BLaER1 treated with 17β-estradiol and CSF1 and Interleukin-3, amounts not matched to agents 10 nM and 100 nM (cell line): ENCODE measurements around the gene GABRB1.
"Not testable (repeated sequence)": the region's sequence is repeated elsewhere in the genome, so short reads cannot be mapped to it uniquely, and the experiment has no call there.

Experiments
- H3K27ac ChIP-seq, 11 experiments: shearing (Covaris generic); formaldehyde crosslinking; 2 replicates each; pipeline ENCODE4 v1.8.1; 2022
- H3K27me3 ChIP-seq, 11 experiments: shearing (Covaris generic); formaldehyde crosslinking; 2 replicates each; pipeline ENCODE4 v1.8.1; 2022
- H3K36me3 ChIP-seq, 11 experiments: shearing (Covaris generic); formaldehyde crosslinking; 2 replicates each; pipeline ENCODE4 v1.8.1; 2022
- H3K4me1 ChIP-seq, 10 experiments: shearing (Covaris generic); formaldehyde crosslinking; 2 replicates each; pipeline ENCODE4 v1.8.1; 2022
- H3K4me2 ChIP-seq, 11 experiments: shearing (Covaris generic); formaldehyde crosslinking; 2 replicates each; pipeline ENCODE4 v1.8.1; 2022
- H3K4me3 ChIP-seq, 10 experiments: shearing (Covaris generic); formaldehyde crosslinking; 2 replicates each; pipeline ENCODE4 v1.8.1; 2022
- H3K9ac ChIP-seq, 11 experiments: shearing (Covaris generic); formaldehyde crosslinking; 2 replicates each; pipeline ENCODE4 v1.8.1; 2022
- H3K9me3 ChIP-seq, 11 experiments: shearing (Covaris generic); formaldehyde crosslinking; replicated peaks in 1 of 11; 2 replicates each; pipeline ENCODE4 v1.8.1; 2022
- H4K20me1 ChIP-seq, 11 experiments: shearing (Covaris generic); formaldehyde crosslinking; 2 replicates each; pipeline ENCODE4 v1.8.1; 2022
- Cebpa-rat ChIP-seq, 11 experiments: shearing (Covaris generic); IDR thresholded peaks; 2 replicates each; pipeline ENCODE4 v1.8.1; 2022

Gene GABRB1

DNA sequence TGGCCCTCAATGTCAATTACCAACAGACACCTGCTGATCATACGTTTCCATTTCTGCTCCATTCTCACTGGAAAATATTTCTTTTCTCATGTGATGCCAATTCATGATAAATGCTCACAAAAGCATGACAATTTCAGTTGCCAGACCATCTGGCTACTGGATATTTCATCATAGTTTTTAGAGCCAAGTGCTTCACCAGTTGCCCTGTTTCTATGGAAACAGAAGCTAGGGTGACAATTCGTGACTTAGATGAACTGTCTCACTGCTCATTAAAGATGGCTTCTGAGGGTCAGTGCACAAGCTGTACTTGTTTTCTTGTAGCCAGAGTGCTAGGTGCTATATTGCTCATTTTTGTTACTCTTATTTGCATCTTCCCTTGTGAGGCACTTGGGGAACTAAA lies 247.3 kb downstream of the GABRB1 start:
- H3K9ac ChIP-seq = no peak overlapping the region
- no peak overlapping the region for H3K4me3 ChIP-seq
- TF ChIP-seq Cebpa-rat (IDR thresholded peaks at IDR 0.05) = no peak
- H3K27ac ChIP-seq = no peak overlapping the region
- H4K20me1 ChIP-seq = no peaks in the 10 kb centered on the region
- peaks cover 14 to 21% (median 16%) of the 10 kb centered on the region in 10 experiments for H3K4me1 ChIP-seq
- peaks cover 0 to 5% (median 2%) of the 10 kb centered on the region in 11 experiments; a peak in 6 of 22 replicates for H3K9me3 ChIP-seq
- peak overlapping the region in 2 of 11 experiments; percentile 10 to 26; a peak in 3 of 22 replicates for H3K4me2 ChIP-seq
- no peaks in the 10 kb centered on the region for H3K27me3 ChIP-seq
- H3K36me3 ChIP-seq = no peaks in the 10 kb centered on the region

DNA sequence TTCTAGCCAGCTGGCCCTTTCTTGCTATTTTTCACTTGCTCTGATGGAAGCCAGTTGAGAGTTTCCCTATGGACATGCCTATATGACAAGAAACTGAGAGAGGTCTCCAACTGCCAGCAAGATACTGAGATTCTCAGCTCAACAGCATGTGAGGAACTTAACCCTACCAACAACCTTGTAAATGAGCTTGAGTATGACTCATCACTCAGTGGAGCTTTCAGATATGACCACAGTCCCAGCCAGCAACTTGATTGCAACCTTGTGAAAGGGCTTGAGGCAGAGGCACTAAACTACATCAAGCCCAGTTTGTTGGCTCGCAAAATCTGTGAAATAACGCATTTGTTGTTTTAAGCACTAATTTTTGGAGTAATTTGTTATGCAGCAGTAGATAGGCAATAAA lies 256.4 kb downstream of the GABRB1 start:
- Histone ChIP-seq H3K27me3 (no peaks in the 10 kb centered on the region), H3K4me3 (no peak overlapping the region), H4K20me1 (no peaks in the 10 kb centered on the region), H3K36me3 (no peaks in the 10 kb centered on the region), H3K4me1 (peaks cover 0 to 7% (median 0%) of the 10 kb centered on the region in 10 experiments; a peak in 3 of 20 replicates), H3K4me2 (0 out of 22 replicates have a peak overlapping the region, but pooled peaks of 2 of the 11 experiments have one; percentile 18 to 40), H3K9ac (no peak overlapping the region), H3K9me3 (peaks cover 0 to 9% (median 5%) of the 10 kb centered on the region in 11 experiments; a peak in 7 of 22 replicates), H3K27ac (no peak overlapping the region)
- no peak for TF ChIP-seq Cebpa-rat (IDR thresholded peaks at IDR 0.05)

DNA sequence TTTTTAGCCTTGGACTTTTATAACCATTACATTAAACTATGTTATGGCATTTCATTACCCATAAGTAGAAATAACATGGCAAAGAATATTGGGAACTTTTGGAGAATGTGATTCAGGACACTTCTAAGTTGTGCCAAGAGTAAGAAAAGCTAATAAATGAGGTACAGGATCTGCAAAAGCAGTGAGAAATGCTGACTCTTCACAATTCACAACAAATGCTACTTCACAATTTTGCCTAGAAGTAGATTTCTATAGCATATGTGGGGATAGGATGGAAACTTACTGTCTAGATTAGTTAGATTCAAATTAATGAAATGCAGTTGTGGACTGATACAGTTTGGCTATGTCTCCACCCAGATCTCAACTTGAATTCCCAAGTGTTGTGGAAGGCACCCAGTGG lies 258.4 kb downstream of the GABRB1 start:
- peaks cover 0 to 7% (median 5%) of the 10 kb centered on the region in 11 experiments; a peak in 12 of 22 replicates for H3K9me3 ChIP-seq
- H3K4me1 ChIP-seq = peaks cover 0 to 7% (median 0%) of the 10 kb centered on the region in 10 experiments; a peak in 3 of 20 replicates
- H3K4me3 ChIP-seq = no peak overlapping the region
- no peaks in the 10 kb centered on the region for H3K36me3 ChIP-seq
- no peaks in the 10 kb centered on the region for H4K20me1 ChIP-seq
- TF ChIP-seq Cebpa-rat (IDR thresholded peaks at IDR 0.05) = no peak
- no peak overlapping the region for H3K9ac ChIP-seq
- H3K27ac ChIP-seq = no peak overlapping the region
- no peaks in the 10 kb centered on the region for H3K27me3 ChIP-seq
- no peak overlapping the region for H3K4me2 ChIP-seq

DNA sequence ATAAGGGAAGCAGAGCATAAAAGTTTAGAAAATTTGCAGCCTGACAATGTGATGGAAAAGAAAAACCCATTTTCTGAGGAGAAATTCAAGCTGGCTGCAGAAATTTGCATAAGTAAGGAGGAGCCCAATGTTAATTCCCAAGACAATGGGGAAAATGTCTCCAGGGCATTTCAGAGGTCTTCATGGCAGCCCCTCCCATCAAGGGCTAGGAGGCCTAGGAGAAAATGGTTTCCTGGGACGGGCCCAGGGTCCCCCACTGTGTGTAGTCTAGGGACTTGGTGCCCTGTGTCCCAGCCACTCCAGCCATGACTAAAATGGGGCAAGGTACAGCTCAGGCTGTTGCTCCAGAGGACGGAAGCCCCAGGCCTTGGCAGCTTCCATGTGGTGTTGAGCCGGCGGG lies 259.5 kb downstream of the GABRB1 start:
- not testable (repeated sequence) for H3K27ac ChIP-seq, H3K9ac ChIP-seq, H3K36me3 ChIP-seq, H3K4me1 ChIP-seq, H3K4me3 ChIP-seq, H4K20me1 ChIP-seq, H3K4me2 ChIP-seq, H3K27me3 ChIP-seq, H3K9me3 ChIP-seq

DNA sequence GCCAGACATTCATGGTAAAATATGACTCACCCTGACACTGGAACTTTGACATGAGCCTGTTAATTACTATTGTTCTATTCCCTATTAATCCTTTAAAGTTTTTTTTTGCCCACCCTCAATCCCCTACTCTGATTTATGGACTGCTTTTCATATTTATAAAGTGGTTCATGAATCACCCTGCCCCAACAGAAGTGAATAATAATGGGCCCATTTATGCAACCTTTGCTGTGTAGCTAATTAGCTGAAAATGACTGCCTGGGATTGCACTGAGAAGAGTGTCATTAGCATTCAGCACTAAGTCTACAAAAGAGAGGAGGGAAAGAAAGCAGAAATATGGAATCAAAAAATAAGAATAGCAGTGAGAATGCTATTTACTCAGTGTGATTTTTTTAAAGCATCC lies 277.8 kb downstream of the GABRB1 start:
- no peaks in the 10 kb centered on the region for H3K36me3 ChIP-seq
- no peaks in the 10 kb centered on the region for H3K27me3 ChIP-seq
- no peaks in the 10 kb centered on the region for H3K9me3 ChIP-seq
- H3K4me2 ChIP-seq = no peak overlapping the region
- H4K20me1 ChIP-seq = no peaks in the 10 kb centered on the region
- no peak overlapping the region for H3K4me3 ChIP-seq
- no peak overlapping the region for H3K9ac ChIP-seq
- H3K27ac ChIP-seq = no peak overlapping the region
- no peak for TF ChIP-seq Cebpa-rat (IDR thresholded peaks at IDR 0.05)
- no peaks in the 10 kb centered on the region for H3K4me1 ChIP-seq

DNA sequence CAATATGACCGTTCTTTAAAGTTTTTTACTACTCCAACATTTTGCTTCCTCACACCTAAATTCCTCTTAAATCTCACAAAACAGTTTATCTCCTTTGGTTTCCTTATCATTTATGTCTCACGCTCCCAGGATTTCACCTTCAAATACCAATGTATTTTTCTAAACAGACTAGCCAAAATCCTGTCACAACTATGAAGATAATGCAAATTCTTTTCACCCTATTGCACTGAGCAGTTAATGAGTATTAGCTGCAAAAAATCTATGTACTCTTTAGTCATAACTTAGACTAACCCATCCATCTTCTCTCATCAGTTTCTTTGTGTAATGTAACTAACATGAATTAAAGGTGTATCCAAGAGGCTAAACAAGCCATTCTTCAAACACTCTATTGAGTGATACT lies 280.8 kb downstream of the GABRB1 start:
- Histone ChIP-seq H3K36me3 (no peaks in the 10 kb centered on the region), H3K9ac (no peak overlapping the region), H4K20me1 (no peaks in the 10 kb centered on the region), H3K4me1 (no peaks in the 10 kb centered on the region), H3K27ac (no peak overlapping the region), H3K4me3 (no peak overlapping the region), H3K9me3 (no peaks in the 10 kb centered on the region), H3K4me2 (no peak overlapping the region), H3K27me3 (no peaks in the 10 kb centered on the region)
- TF ChIP-seq Cebpa-rat (IDR thresholded peaks at IDR 0.05) = no peak

DNA sequence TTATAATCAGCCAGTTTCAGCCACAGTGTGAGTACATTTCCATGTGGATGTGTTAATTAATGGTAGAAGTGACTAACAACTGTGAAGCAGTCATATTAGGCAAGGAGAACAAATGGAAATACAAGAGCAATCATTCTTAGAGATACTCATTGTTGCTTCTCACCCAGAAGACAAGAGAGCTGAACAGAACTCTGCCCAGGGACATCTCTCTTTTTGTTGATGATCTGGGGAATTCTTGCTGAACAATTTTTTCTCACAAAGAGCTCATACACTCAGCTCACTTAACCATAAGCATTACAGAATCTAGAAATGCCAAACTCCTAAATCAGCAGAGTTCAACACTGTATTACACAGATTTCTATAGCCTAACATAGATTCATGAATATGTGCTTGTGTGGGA lies 282.0 kb downstream of the GABRB1 start:
- Histone ChIP-seq H3K4me1 (no peaks in the 10 kb centered on the region), H3K27ac (no peak overlapping the region), H3K36me3 (no peaks in the 10 kb centered on the region), H4K20me1 (no peaks in the 10 kb centered on the region), H3K27me3 (no peaks in the 10 kb centered on the region), H3K9me3 (no peaks in the 10 kb centered on the region), H3K4me2 (no peak overlapping the region), H3K9ac (no peak overlapping the region), H3K4me3 (no peak overlapping the region)
- no peak for TF ChIP-seq Cebpa-rat (IDR thresholded peaks at IDR 0.05)

DNA sequence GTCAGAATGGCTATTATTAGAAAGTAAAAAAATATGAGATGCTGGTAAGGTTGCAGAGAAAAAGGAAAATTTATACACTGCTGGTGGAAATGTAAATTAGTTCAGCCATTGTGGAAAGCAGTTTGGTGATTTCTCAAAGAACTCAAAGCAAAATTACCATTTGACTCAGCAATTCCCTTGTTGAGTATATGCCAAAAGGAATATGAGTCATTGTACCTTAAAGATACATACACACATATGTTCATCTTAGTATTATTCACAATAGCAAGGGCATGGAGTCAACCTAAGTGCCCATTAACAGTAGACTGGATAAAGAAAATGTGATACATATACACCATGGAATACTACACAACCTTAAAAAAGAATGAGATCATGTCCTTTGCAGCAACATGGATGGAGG lies 284.0 kb downstream of the GABRB1 start:
- Histone ChIP-seq H3K27me3 (no peaks in the 10 kb centered on the region), H3K36me3 (no peaks in the 10 kb centered on the region), H3K27ac (no peak overlapping the region), H3K9me3 (no peaks in the 10 kb centered on the region), H3K4me3 (no peak overlapping the region), H3K4me2 (no peak overlapping the region), H3K4me1 (no peaks in the 10 kb centered on the region), H3K9ac (no peak overlapping the region), H4K20me1 (no peaks in the 10 kb centered on the region)
- TF ChIP-seq Cebpa-rat (IDR thresholded peaks at IDR 0.05) = no peak

DNA sequence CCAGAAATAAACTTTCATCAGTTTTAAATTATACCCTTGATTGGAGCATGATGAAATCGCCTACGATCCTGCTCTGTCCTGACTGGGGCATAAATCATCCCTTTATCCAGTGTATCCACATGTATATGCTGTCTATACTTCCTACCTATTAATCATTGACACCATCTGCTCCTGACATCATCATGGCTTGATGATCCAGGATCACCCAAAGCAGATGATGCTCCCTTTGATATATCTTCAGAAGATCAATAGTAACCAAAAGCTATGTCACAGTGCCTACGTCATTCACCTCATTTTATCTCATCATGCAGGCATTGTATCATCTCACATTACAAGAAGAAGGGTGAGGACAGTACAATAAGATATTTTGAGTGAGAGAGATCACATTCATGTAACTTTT lies 294.7 kb downstream of the GABRB1 start:
- no peak overlapping the region for H3K9ac ChIP-seq
- H4K20me1 ChIP-seq = no peaks in the 10 kb centered on the region
- H3K36me3 ChIP-seq = no peaks in the 10 kb centered on the region
- no peak overlapping the region for H3K27ac ChIP-seq
- H3K4me1 ChIP-seq = 0 out of 20 replicates have a peak, but pooled peaks cover 0 to 4% (median 0%) of the 10 kb centered on the region in 10 experiments
- H3K27me3 ChIP-seq = no peaks in the 10 kb centered on the region
- H3K4me3 ChIP-seq = no peak overlapping the region
- H3K9me3 ChIP-seq = no peaks in the 10 kb centered on the region
- H3K4me2 ChIP-seq = no peak overlapping the region
- TF ChIP-seq Cebpa-rat (IDR thresholded peaks at IDR 0.05) = no peak

DNA sequence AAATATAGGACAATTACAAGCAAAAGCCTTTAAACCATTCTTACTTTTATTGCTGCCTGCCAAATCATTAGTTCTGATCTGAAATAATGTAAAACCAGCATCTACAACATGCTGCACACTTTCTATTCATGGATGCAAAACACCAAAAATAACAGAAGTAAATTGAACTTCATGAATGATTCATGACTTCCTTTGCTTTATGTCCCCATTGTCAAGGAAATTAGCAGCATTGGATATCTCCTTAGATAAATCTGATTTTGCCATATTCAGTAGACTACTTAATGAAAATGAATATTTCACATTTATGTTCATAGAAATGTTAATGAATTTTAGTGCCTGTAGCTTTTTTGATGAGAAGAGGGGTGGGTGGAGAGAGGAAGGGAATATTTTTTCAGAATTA lies 299.5 kb downstream of the GABRB1 start:
- no peak overlapping the region for H3K27ac ChIP-seq

More for the DNA sequence above, 299.5 kb downstream of the GABRB1 start:
- Histone ChIP-seq H3K9me3 (no peaks in the 10 kb centered on the region), H3K9ac (no peak overlapping the region), H3K36me3 (no peaks in the 10 kb centered on the region), H3K4me1 (0 out of 20 replicates have a peak, but pooled peaks cover 0 to 5% (median 0%) of the 10 kb centered on the region in 10 experiments), H3K4me2 (no peak overlapping the region), H3K4me3 (no peak overlapping the region), H4K20me1 (no peaks in the 10 kb centered on the region), H3K27me3 (no peaks in the 10 kb centered on the region)
- TF ChIP-seq Cebpa-rat (IDR thresholded peaks at IDR 0.05) = no peak
